MM.1S (cell line): ENCODE data around the gene PPP2R2C.

Experiments used
- EZH2 ChIP-seq: fragments of 300-600 bp; sonication (generic); optimal IDR thresholded peaks from 2 replicates; pipeline ENCODE3; 2017; ENCODE audit warnings: low read depth, mild to moderate bottlenecking, antibody characterized with exemption, low read length, mixed read lengths
- TF ChIP-seq, protein P1 (sequence below): fragments of 300-600 bp; sonication (generic); IDR thresholded peaks from 2 replicates; pipeline ENCODE4 v1.5.1; 2016; ENCODE audit warnings: antibody characterized with exemption, low read length, mixed read lengths

DNA sequence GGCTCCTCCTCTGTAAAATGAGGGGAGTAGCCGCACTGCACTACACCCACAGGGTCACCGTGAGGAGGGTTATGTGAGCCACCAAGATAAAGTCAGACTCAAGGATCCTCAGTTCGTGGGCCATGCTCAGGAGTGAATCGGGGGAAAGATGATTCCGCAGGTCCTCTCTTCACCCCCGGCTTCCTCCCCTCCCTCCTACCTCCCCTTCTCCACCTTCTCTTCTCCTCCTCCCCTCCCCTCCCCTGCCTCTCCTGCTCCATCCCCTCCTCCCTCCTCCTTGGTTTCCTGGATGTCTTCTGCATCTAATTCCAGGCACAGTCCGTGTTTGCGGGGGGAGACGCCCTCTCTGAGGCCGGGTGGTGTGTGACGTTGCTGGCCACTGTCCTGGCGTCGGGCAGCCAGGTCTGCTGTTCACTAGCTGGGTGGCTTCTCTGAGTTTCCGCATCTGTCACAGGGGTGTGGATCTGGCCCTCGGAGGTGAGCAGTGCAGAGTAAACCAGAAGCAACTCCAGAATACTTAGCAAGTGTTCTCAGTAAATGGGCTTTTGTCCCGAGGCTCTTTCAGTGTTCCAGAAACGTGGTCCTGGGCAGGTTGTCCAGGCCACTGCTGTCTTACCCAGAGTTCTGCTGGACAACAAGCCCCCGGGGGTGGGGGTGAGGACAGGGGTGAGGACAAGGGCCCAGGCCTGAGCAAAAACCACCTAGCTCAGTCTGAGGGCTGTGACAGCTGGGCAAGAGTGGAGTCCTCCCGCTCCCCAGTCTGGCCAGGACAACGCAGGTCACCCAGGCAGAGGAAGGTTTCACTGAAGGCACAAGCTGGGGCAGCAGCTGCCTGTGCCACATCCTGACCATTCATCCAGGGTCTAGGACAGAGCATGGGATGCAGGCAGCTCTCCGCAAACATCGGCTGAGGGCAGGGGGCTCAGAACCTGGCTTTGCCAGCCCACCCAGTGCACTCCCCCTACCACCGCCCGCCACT lies 92.4 kb downstream of the PPP2R2C start:
- TF ChIP-seq, protein P1, sequence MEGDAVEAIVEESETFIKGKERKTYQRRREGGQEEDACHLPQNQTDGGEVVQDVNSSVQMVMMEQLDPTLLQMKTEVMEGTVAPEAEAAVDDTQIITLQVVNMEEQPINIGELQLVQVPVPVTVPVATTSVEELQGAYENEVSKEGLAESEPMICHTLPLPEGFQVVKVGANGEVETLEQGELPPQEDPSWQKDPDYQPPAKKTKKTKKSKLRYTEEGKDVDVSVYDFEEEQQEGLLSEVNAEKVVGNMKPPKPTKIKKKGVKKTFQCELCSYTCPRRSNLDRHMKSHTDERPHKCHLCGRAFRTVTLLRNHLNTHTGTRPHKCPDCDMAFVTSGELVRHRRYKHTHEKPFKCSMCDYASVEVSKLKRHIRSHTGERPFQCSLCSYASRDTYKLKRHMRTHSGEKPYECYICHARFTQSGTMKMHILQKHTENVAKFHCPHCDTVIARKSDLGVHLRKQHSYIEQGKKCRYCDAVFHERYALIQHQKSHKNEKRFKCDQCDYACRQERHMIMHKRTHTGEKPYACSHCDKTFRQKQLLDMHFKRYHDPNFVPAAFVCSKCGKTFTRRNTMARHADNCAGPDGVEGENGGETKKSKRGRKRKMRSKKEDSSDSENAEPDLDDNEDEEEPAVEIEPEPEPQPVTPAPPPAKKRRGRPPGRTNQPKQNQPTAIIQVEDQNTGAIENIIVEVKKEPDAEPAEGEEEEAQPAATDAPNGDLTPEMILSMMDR, result no peak
- no peak for TF ChIP-seq EZH2
